ENCODE measurements around the gene VPS51. TPM values are rescaled to one million over a fixed set of nuclear protein-coding genes. Genes with fewer than 3 reads are reported as not detected.

Gene VPS51
- total and polyA plus RNA-seq, 2 of the 13 experiments (the other 11 are each of a cell fraction or from before 2014, with no cell fraction given), result 76.3 to 90.6 TPM

DNA sequence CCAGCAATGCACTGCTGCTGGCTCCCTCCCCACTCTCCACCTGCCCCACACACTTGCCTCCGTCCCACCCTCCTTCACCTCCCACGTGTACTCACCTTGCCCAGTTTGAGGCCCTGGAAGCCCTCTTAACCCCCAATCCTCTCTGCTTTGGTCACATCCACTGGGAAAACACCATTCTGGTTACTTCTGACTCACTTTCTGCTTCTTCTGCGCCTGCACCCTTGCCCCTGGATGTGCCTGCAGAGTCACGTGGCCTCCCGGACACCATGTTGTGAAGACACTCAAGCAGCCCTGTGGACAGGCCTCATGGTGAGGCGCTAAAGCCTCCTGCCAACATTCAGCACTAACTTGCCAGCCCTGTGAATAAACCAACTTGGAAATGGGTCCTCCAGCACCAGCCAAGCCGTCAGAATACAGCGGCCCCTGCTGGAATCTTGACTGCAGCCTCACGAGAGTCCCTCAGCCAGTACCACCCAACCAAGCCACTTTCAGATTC, 35.1 kb upstream of the VPS51 start (continued):
- TF ChIP-seq, protein P1, sequence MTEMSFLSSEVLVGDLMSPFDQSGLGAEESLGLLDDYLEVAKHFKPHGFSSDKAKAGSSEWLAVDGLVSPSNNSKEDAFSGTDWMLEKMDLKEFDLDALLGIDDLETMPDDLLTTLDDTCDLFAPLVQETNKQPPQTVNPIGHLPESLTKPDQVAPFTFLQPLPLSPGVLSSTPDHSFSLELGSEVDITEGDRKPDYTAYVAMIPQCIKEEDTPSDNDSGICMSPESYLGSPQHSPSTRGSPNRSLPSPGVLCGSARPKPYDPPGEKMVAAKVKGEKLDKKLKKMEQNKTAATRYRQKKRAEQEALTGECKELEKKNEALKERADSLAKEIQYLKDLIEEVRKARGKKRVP (CRISPR knock-in tag; IDR thresholded peaks at IDR 0.05), result no peak
- TF ChIP-seq RFXANK (CRISPR knock-in tag; IDR thresholded peaks at IDR 0.05) (no peak), SP5 (CRISPR knock-in tag; IDR thresholded peaks at IDR 0.05; ENCODE audit: borderline replicate concordance, low read depth) (no peak), TBL1XR1 (IDR thresholded peaks at IDR 0.05; ENCODE audit: borderline replicate concordance, low read length, partially characterized antibody) (no peak), ZNF136 (CRISPR knock-in tag; IDR thresholded peaks at IDR 0.05; ENCODE audit: low read depth) (no peak), ZNF446 (CRISPR knock-in tag; IDR thresholded peaks at IDR 0.05) (no peak), RARA (CRISPR knock-in tag; IDR thresholded peaks at IDR 0.05) (no peak), ZFP90 (CRISPR knock-in tag; IDR thresholded peaks at IDR 0.05; ENCODE audit: borderline replicate concordance) (no peak), MAZ (IDR thresholded peaks at IDR 0.05; ENCODE audit: borderline replicate concordance, low read depth, low read length) (no peak), MAZ (CRISPR knock-in tag; IDR thresholded peaks at IDR 0.05; ENCODE audit: low read depth) (no peak), GPN1 (CRISPR knock-in tag; IDR thresholded peaks at IDR 0.05; ENCODE audit: borderline replicate concordance) (no peak), ARNT (IDR thresholded peaks at IDR 0.05) (no peak), KDM2A (CRISPR knock-in tag; IDR thresholded peaks at IDR 0.05; ENCODE audit: borderline replicate concordance, low read depth) (no peak), HNRNPH1 (optimal IDR thresholded peaks at IDR 0.05; ENCODE audit: low read depth, low read length) (no peak), HOXA3 (CRISPR knock-in tag; IDR thresholded peaks at IDR 0.05) (peak; percentile 37; the same call in 1 of the 2 replicates), ZFP36L2 (CRISPR knock-in tag; IDR thresholded peaks at IDR 0.05) (no peak), MED8 (CRISPR knock-in tag; IDR thresholded peaks at IDR 0.05; ENCODE audit: insufficient replicate concordance) (no peak), ZNF629 (CRISPR knock-in tag; conservative IDR thresholded peaks at IDR 0.05) (peak; percentile 41; the same call in 1 of the 2 replicates), ZNF7 (CRISPR knock-in tag; IDR thresholded peaks at IDR 0.05) (no peak), TEAD3 (CRISPR knock-in tag; optimal IDR thresholded peaks at IDR 0.05; ENCODE audit: borderline replicate concordance) (no peak), SAFB2 (CRISPR knock-in tag; IDR thresholded peaks at IDR 0.05; ENCODE audit: borderline replicate concordance, low read depth) (no peak), PITX1 (CRISPR knock-in tag; IDR thresholded peaks at IDR 0.05) (peak; percentile 40; the same call in 1 of the 2 replicates), POGZ (CRISPR knock-in tag; IDR thresholded peaks at IDR 0.05) (no peak), NR1H2 (CRISPR knock-in tag; IDR thresholded peaks at IDR 0.05; ENCODE audit: borderline replicate concordance, low read depth) (no peak), ZNF326 (CRISPR knock-in tag; IDR thresholded peaks at IDR 0.05; ENCODE audit: borderline replicate concordance) (no peak)
- TF ChIP-seq, protein P2, sequence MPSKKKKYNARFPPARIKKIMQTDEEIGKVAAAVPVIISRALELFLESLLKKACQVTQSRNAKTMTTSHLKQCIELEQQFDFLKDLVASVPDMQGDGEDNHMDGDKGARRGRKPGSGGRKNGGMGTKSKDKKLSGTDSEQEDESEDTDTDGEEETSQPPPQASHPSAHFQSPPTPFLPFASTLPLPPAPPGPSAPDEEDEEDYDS (CRISPR knock-in tag; IDR thresholded peaks at IDR 0.05), result no peak
- TF ChIP-seq, protein P3, sequence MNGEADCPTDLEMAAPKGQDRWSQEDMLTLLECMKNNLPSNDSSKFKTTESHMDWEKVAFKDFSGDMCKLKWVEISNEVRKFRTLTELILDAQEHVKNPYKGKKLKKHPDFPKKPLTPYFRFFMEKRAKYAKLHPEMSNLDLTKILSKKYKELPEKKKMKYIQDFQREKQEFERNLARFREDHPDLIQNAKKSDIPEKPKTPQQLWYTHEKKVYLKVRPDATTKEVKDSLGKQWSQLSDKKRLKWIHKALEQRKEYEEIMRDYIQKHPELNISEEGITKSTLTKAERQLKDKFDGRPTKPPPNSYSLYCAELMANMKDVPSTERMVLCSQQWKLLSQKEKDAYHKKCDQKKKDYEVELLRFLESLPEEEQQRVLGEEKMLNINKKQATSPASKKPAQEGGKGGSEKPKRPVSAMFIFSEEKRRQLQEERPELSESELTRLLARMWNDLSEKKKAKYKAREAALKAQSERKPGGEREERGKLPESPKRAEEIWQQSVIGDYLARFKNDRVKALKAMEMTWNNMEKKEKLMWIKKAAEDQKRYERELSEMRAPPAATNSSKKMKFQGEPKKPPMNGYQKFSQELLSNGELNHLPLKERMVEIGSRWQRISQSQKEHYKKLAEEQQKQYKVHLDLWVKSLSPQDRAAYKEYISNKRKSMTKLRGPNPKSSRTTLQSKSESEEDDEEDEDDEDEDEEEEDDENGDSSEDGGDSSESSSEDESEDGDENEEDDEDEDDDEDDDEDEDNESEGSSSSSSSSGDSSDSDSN (CRISPR knock-in tag; IDR thresholded peaks at IDR 0.05), result no peak
- TF ChIP-seq, protein P4, sequence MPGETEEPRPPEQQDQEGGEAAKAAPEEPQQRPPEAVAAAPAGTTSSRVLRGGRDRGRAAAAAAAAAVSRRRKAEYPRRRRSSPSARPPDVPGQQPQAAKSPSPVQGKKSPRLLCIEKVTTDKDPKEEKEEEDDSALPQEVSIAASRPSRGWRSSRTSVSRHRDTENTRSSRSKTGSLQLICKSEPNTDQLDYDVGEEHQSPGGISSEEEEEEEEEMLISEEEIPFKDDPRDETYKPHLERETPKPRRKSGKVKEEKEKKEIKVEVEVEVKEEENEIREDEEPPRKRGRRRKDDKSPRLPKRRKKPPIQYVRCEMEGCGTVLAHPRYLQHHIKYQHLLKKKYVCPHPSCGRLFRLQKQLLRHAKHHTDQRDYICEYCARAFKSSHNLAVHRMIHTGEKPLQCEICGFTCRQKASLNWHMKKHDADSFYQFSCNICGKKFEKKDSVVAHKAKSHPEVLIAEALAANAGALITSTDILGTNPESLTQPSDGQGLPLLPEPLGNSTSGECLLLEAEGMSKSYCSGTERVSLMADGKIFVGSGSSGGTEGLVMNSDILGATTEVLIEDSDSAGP (CRISPR knock-in tag; IDR thresholded peaks at IDR 0.05; ENCODE audit: borderline replicate concordance), result no peak
